IPS DF 19.7 (cell line): ENCODE data around the gene RBM10.

Experiments
- DNase-seq: peaks from one replicate; pipeline ENCODE4 v3.0.0-alpha.2; 2013; ENCODE audit warnings: low read depth, low spot score

The RBM10 gene

GRCh38 chrX:47175588-47175980 lies 30.6 kb downstream of the RBM10 start:
- DNase-seq: no peak

GRCh38 chrX:47176101-47176740 lies 31.2 kb downstream of the RBM10 start:
- no peak for DNase-seq

- DNase-seq: no peak
Measured at GRCh38 chrX:47177079-47177478, 32.1 kb downstream of the RBM10 start.

GRCh38 chrX:47178337-47178736 lies 33.3 kb downstream of the RBM10 start:
- DNase-seq: no peak

GRCh38 chrX:47179221-47179927 lies 34.4 kb downstream of the RBM10 start:
- DNase-seq: no peak

- DNase-seq: no peak
Measured at GRCh38 chrX:47179928-47180255, 34.9 kb downstream of the RBM10 start.

- no peak for DNase-seq
Measured at GRCh38 chrX:47180346-47180745, 35.3 kb downstream of the RBM10 start.

- DNase-seq: no peak
Measured at GRCh38 chrX:47181301-47181700, 36.3 kb downstream of the RBM10 start.

GRCh38 chrX:47182106-47182700 lies 37.2 kb downstream of the RBM10 start:
- no peak for DNase-seq

- DNase-seq: no peak
Measured at GRCh38 chrX:47184486-47184885, 39.5 kb downstream of the RBM10 start.

- DNase-seq: no peak
Measured at GRCh38 chrX:47185241-47185640, 40.2 kb downstream of the RBM10 start.

GRCh38 chrX:47186096-47186740 lies 41.2 kb downstream of the RBM10 start:
- no peak for DNase-seq

GRCh38 chrX:47187106-47187677 lies 42.2 kb downstream of the RBM10 start:
- DNase-seq: no peak

- no peak for DNase-seq
Measured at GRCh38 chrX:47189906-47190305, 44.9 kb downstream of the RBM10 start.

- DNase-seq: peak; percentile 71
Measured at GRCh38 chrX:47190445-47191269, 45.6 kb downstream of the RBM10 start.

- no peak for DNase-seq
Measured at GRCh38 chrX:47191331-47191730, 46.3 kb downstream of the RBM10 start.

GRCh38 chrX:47191806-47192401 lies 46.9 kb downstream of the RBM10 start:
- no peak for DNase-seq

- no peak for DNase-seq
Measured at GRCh38 chrX:47193475-47194193, 48.6 kb downstream of the RBM10 start, which contains the start of gene UBA1. Gene UBA1, plus strand, starts transcription at chrX:47193829. Its CDS starts 4,974 bp downstream, at chrX:47198803.

- DNase-seq: no peak
Measured at GRCh38 chrX:47194194-47194787, 49.3 kb downstream of the RBM10 start.

- no peak for DNase-seq
Measured at GRCh38 chrX:47196098-47196497, 51.1 kb downstream of the RBM10 start.
